Peyer's patch (tissue), 4 donors: Measurements from ENCODE around the gene AXDND1. TPM values are rescaled to one million over a fixed set of nuclear protein-coding genes. Genes with fewer than 3 reads are reported as not detected.

ENCODE experiments used
- DNase-seq, 3 donors: peaks; one replicate each; pipeline ENCODE4 v3.0.0-alpha.2; 2017 to 2019
- H3K27ac ChIP-seq, 4 donors: fragments of 200-600 bp; sonication (generic); one replicate each; pipeline ENCODE4 v1.5.1; 2016 to 2019
- H3K27me3 ChIP-seq, 2 donors: fragments of 200-600 bp; sonication (generic); one replicate each; pipeline ENCODE4 v1.5.1; 2019
- H3K36me3 ChIP-seq, 3 donors: fragments of 200-600 bp; sonication (generic); one replicate each; pipeline ENCODE4 v1.5.1; 2016 to 2019
- H3K4me1 ChIP-seq, 4 donors: fragments of 200-600 bp; sonication (generic); one replicate each; pipeline ENCODE4 v1.5.1; 2016 to 2019
- H3K4me3 ChIP-seq, 4 donors: fragments of 200-600 bp; sonication (generic); 1 replicate in 3 of 4; 2 replicates in 1 of 4; pipeline ENCODE4 v1.5.1; 2016 to 2019; ENCODE audit warnings: mild to moderate bottlenecking in 1 of 4
- H3K9me3 ChIP-seq, 4 donors: fragments of 200-600 bp; sonication (generic); one replicate each; pipeline ENCODE4 v1.5.1; 2016 to 2019; ENCODE audit warnings: mild to moderate bottlenecking in 1 of 4
- CTCF ChIP-seq, 6 experiments: fragments of 450-650 bp in 4 of 6; fragments of 200-600 bp in 2 of 6; sonication (generic) in 1 of 6; IDR thresholded peaks; one replicate each; pipeline ENCODE4 v1.5.1; 2017 to 2019; ENCODE audit warnings: antibody characterized with exemption in 6 of 6, mild to moderate bottlenecking in 3 of 6, moderate library complexity in 1 of 6
- POLR2A ChIP-seq, 2 donors: fragments of 450-650 bp; IDR thresholded peaks; one replicate each; pipeline ENCODE4 v1.5.1; 2017; ENCODE audit warnings: antibody characterized with exemption in 2 of 2, mild to moderate bottlenecking in 2 of 2, moderate library complexity in 2 of 2
- total RNA-seq, 4 donors: library from RNA; depleted of rRNA; stranded (reverse); fragments of >200 nt; gene quantifications; one replicate each; pipeline ENCODE4 v1.1.0, GENCODE V29; 2016

Gene AXDND1
- total RNA-seq, 4 donors from 2014 or later = 0.35 to 0.94 TPM; not detected in 2

- H3K36me3 ChIP-seq = no peaks in the 10 kb centered on the region
- no peaks in the 10 kb centered on the region for H3K27me3 ChIP-seq
- no peak overlapping the region for H3K27ac ChIP-seq
- no peak for DNase-seq
- H3K9me3 ChIP-seq = no peaks in the 10 kb centered on the region
- H3K4me1 ChIP-seq = no peaks in the 10 kb centered on the region
- TF ChIP-seq CTCF (IDR thresholded peaks at IDR 0.05) = no peak
- TF ChIP-seq POLR2A (IDR thresholded peaks at IDR 0.05) = no peak
- H3K4me3 ChIP-seq = no peak overlapping the region
Observed at GRCh38 chr1:179550746-179551682, 185.2 kb downstream of the AXDND1 start.

- no peak for DNase-seq
- H3K4me1 ChIP-seq = no peaks in the 10 kb centered on the region
- H3K27me3 ChIP-seq = no peaks in the 10 kb centered on the region
- no peaks in the 10 kb centered on the region for H3K9me3 ChIP-seq
- no peak overlapping the region for H3K4me3 ChIP-seq
- TF ChIP-seq CTCF (IDR thresholded peaks at IDR 0.05) = no peak
- no peak for TF ChIP-seq POLR2A (IDR thresholded peaks at IDR 0.05)
- no peak overlapping the region for H3K27ac ChIP-seq
- no peaks in the 10 kb centered on the region for H3K36me3 ChIP-seq
Observed at GRCh38 chr1:179554427-179554826, 188.7 kb downstream of the AXDND1 start.

GRCh38 chr1:179558078-179558477 lies 192.3 kb downstream of the AXDND1 start:
- Histone ChIP-seq H3K36me3 (no peaks in the 10 kb centered on the region), H3K4me1 (no peaks in the 10 kb centered on the region), H3K27me3 (no peaks in the 10 kb centered on the region), H3K27ac (no peak overlapping the region), H3K9me3 (no peaks in the 10 kb centered on the region), H3K4me3 (no peak overlapping the region)
- DNase-seq = no peak
- no peak for TF ChIP-seq CTCF (IDR thresholded peaks at IDR 0.05)
- TF ChIP-seq POLR2A (IDR thresholded peaks at IDR 0.05) = no peak

GRCh38 chr1:179575497-179576314 lies 209.9 kb downstream of the AXDND1 start, which contains the start of gene NPHS2:
NPHS2 (minus strand) TSS chr1:179575948; CDS start chr1:179575864, 84 bp downstream.
- H3K27ac ChIP-seq = no peak within 1 kb of the TSS
- TF ChIP-seq CTCF (IDR thresholded peaks at IDR 0.05) = no peak
- TF ChIP-seq POLR2A (IDR thresholded peaks at IDR 0.05) = no peak
- H3K9me3 ChIP-seq = no peaks in the 10 kb centered on the region
- H3K4me1 ChIP-seq = peaks cover 0 to 9% (median 0%) of the 10 kb centered on the region in 4 donors
- DNase-seq = no peak
- H3K4me3 ChIP-seq = peak within 1 kb of the TSS in 2 of 4 donors; percentile 25 to 36
- peaks cover 0 to 9% of the 10 kb centered on the region in 2 donors for H3K27me3 ChIP-seq
- no peaks in the 10 kb centered on the region for H3K36me3 ChIP-seq

- H3K4me3 ChIP-seq = no peak overlapping the region
- H3K27ac ChIP-seq = no peak overlapping the region
- no peaks in the 10 kb centered on the region for H3K9me3 ChIP-seq
- peaks cover 0 to 9% (median 0%) of the 10 kb centered on the region in 4 donors for H3K4me1 ChIP-seq
- no peak for DNase-seq
- TF ChIP-seq CTCF (IDR thresholded peaks at IDR 0.05) = no peak
- no peak for TF ChIP-seq POLR2A (IDR thresholded peaks at IDR 0.05)
- no peaks in the 10 kb centered on the region for H3K36me3 ChIP-seq
- peaks cover 0 to 9% of the 10 kb centered on the region in 2 donors for H3K27me3 ChIP-seq
Observed at GRCh38 chr1:179576509-179576908, 210.7 kb downstream of the AXDND1 start.
